K562 (cell line): ENCODE measurements around the gene LAPTM5. TPM values are rescaled to one million over a fixed set of nuclear protein-coding genes. Genes with fewer than 3 reads are reported as not detected.

ENCODE experiments used
- ASH1L ChIP-seq: fragments of 450-650 bp; IDR thresholded peaks from 2 replicates; pipeline ENCODE4 v1.6.1; 2018; ENCODE audit warnings: borderline replicate concordance, mild to moderate bottlenecking, low read depth; ENCODE audit not compliant: partially characterized antibody
- ATF2 ChIP-seq: sonication (generic); formaldehyde crosslinking; IDR thresholded peaks from 2 replicates; pipeline ENCODE4 v1.8.1; 2022; ENCODE audit warnings: missing genetic modification reagents
- ATF6 ChIP-seq: sonication (generic); formaldehyde crosslinking; IDR thresholded peaks from 2 replicates; pipeline ENCODE4 v1.4.0; 2020; ENCODE audit warnings: mild to moderate bottlenecking, missing genetic modification reagents
- BRD4 ChIP-seq: fragments of 200-600 bp; sonication (generic); IDR thresholded peaks from 2 replicates; pipeline ENCODE4 v1.6.1; 2017; ENCODE audit warnings: inconsistent platforms
- FOXJ2 ChIP-seq: fragments of 200-800 bp; sonication (Bioruptor generic); IDR thresholded peaks from 2 replicates; pipeline ENCODE4 v1.6.1; 2016; ENCODE audit warnings: missing genetic modification characterization, missing compliant biosample characterization
- POLR2G ChIP-seq: fragments of 200-400 bp; formaldehyde crosslinking; IDR thresholded peaks from 2 replicates; pipeline ENCODE4 v1.6.1; 2017; ENCODE audit warnings: low read depth, mild to moderate bottlenecking, antibody characterized with exemption, low read length, moderate library complexity
- RBBP5 ChIP-seq: fragments of 200-600 bp; sonication (generic); IDR thresholded peaks from 2 replicates; pipeline ENCODE4 v1.6.1; 2012; ENCODE audit warnings: borderline replicate concordance, mild to moderate bottlenecking, low read length, control low read depth, inconsistent platforms; ENCODE audit not compliant: insufficient read depth, poor library complexity, severe bottlenecking
- RHOXF2B ChIP-seq: fragments of 250-450 bp; sonication (Bioruptor Pico); conservative IDR thresholded peaks from 2 replicates; pipeline ENCODE4 v1.5.1; 2021
- STAG1 ChIP-seq: sonication (generic); formaldehyde crosslinking; IDR thresholded peaks from 2 replicates; pipeline ENCODE4 v1.5.0; 2020; ENCODE audit warnings: missing genetic modification reagents, borderline replicate concordance
- ZNF239 ChIP-seq: fragments of 250-450 bp; sonication (Bioruptor Pico); IDR thresholded peaks from 2 replicates; pipeline ENCODE4 v1.4.0; 2020; ENCODE audit warnings: mild to moderate bottlenecking
- ZNF316 ChIP-seq: fragments of 450-650 bp; IDR thresholded peaks from 2 replicates; pipeline ENCODE4 v1.6.1; 2016
- polyA plus RNA-seq, 8 experiments: library from polyadenylated mRNA; depleted of rRNA in 4 of 8; stranded (reverse) in 5 of 8; unstranded in 3 of 8; fragments of >200 nt; fragmentation: Nextera tagmentation in 2 of 8; fragmentation: Illumina TruSeq in 1 of 8; extraction: Ambion mirVana in 2 of 8; extraction: Trizol in 1 of 8; gene quantifications; 2 replicates each; pipeline versions ENCODE4 v1.2.1 to v1.2.3, GENCODE V29; 2011 to 2014; ENCODE audit warnings: inconsistent platforms in 1 of 8, missing spikeins in 1 of 8
- total RNA-seq, 7 experiments: library from RNA; depleted of rRNA in 6 of 7; stranded (reverse); fragments of >200 nt in 6 of 7; fragmentation: Illumina TruSeq in 2 of 7; extraction: Trizol in 2 of 7; gene quantifications; 2 replicates each; pipeline versions ENCODE4 v1.2.1 to v1.2.3, GENCODE V29; 2011 to 2021; ENCODE audit warnings: low replicate concordance in 1 of 7
- TF ChIP-seq, protein P1 (sequence below), 2 experiments: fragments of 450-650 bp in 1 of 2; sonication (generic) in 1 of 2; formaldehyde crosslinking in 1 of 2; IDR thresholded peaks; 2 replicates each; pipeline versions ENCODE4 v1.7.1 to v1.9.0; 2016 to 2022; ENCODE audit warnings: inconsistent platforms in 1 of 2, mild to moderate bottlenecking in 1 of 2, missing genetic modification reagents in 1 of 2

Gene LAPTM5
- total and polyA plus RNA-seq, 9 of the 15 experiments (the other 6 are each of a cell fraction or from before 2014, with no cell fraction given) = 2.4 to 47.3 (median 20.3) TPM

DNA sequence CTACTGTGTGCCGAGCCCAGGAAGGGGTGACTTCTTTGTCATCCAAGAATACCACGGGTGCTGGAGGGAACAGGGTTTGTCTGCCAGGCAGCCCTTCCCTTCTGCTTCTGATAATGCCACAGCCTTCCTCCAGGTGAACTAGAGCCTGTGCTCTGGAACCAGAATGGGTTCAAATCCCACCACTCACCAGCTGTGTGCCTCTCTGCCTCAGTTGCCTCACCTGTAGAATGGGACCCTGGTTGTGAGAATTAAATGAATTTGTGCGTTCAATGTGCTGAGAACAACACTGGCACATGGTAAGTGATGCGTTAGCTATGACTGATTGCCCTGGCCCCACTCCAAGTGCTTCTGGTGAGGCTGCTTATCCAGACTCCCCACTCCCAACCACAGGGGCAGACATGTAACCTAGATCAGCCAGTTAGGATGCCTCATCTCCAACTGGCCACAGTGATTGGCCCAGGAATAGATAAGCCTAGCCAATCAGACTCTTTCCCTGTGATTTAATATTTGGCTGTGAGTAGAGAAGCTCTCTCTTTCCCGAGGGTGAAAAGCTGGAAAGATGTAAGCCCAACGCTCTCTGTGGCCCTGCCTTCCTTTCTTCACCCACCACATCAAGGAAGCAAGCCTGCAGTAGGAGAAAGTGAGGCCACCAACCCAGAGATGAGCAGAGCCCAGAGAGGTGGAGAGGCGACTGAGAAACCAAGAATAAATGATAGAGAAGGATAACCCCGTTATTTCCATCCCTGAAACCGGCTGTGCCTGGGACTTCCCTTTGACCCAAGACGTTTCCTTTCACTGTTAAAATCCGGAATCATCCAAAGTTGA lies 20.8 kb upstream of the LAPTM5 start (continued):
- TF ChIP-seq, protein P1, sequence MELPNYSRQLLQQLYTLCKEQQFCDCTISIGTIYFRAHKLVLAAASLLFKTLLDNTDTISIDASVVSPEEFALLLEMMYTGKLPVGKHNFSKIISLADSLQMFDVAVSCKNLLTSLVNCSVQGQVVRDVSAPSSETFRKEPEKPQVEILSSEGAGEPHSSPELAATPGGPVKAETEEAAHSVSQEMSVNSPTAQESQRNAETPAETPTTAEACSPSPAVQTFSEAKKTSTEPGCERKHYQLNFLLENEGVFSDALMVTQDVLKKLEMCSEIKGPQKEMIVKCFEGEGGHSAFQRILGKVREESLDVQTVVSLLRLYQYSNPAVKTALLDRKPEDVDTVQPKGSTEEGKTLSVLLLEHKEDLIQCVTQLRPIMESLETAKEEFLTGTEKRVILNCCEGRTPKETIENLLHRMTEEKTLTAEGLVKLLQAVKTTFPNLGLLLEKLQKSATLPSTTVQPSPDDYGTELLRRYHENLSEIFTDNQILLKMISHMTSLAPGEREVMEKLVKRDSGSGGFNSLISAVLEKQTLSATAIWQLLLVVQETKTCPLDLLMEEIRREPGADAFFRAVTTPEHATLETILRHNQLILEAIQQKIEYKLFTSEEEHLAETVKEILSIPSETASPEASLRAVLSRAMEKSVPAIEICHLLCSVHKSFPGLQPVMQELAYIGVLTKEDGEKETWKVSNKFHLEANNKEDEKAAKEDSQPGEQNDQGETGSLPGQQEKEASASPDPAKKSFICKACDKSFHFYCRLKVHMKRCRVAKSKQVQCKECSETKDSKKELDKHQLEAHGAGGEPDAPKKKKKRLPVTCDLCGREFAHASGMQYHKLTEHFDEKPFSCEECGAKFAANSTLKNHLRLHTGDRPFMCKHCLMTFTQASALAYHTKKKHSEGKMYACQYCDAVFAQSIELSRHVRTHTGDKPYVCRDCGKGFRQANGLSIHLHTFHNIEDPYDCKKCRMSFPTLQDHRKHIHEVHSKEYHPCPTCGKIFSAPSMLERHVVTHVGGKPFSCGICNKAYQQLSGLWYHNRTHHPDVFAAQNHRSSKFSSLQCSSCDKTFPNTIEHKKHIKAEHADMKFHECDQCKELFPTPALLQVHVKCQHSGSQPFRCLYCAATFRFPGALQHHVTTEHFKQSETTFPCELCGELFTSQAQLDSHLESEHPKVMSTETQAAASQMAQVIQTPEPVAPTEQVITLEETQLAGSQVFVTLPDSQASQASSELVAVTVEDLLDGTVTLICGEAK (IDR thresholded peaks at IDR 0.05) = peak; percentile 38; the same call in 1 of the 2 replicates
- TF ChIP-seq, protein P1 (CRISPR knock-in tag; IDR thresholded peaks at IDR 0.05) = peak; percentile 52; the same call in 1 of the 2 replicates
- TF ChIP-seq ZNF316 = no peak
- peak; percentile 99 for TF ChIP-seq ATF6
- TF ChIP-seq RHOXF2B (CRISPR knock-in tag) = peak; percentile 88; the same call in 1 of the 2 replicates
- TF ChIP-seq FOXJ2 = no peak
- TF ChIP-seq ATF2 (CRISPR knock-in tag) = no peak
- peak; percentile 93 for TF ChIP-seq BRD4
- peak; percentile 31; the same call in 1 of the 2 replicates for TF ChIP-seq STAG1 (CRISPR knock-in tag)
- peak; percentile 68 for TF ChIP-seq POLR2G
- peak; percentile 65 for TF ChIP-seq ZNF239
- peak; percentile 95 for TF ChIP-seq ASH1L
- no peak for TF ChIP-seq RBBP5
